Stimulated activated CD4-positive, alpha-beta T cell treated with anti-CD3 and anti-CD28 coated beads, Interleukin-1b, Interleukin-23, amount 100 ng/mL, for 48 hours (primary cell): ENCODE measurements around the gene HAT1.

Experiments
- DNase-seq: peaks from one replicate; pipeline ENCODE4 v3.0.0-alpha.2; 2020

The HAT1 gene

DNA sequence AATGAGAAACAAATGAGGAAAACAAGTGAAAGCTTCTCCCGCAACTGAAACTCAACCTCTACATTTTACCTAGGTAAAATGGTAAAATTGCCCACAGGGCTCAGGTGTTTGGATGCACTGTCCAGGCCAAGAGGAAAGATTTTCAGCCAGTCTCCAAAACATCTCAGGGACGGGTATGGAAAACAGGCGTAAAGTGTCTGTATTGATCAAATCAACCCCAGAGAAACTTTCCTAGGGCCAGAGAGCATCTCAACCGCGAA is 361 bp upstream of the HAT1 start:
- DNase-seq = no peak

DNA sequence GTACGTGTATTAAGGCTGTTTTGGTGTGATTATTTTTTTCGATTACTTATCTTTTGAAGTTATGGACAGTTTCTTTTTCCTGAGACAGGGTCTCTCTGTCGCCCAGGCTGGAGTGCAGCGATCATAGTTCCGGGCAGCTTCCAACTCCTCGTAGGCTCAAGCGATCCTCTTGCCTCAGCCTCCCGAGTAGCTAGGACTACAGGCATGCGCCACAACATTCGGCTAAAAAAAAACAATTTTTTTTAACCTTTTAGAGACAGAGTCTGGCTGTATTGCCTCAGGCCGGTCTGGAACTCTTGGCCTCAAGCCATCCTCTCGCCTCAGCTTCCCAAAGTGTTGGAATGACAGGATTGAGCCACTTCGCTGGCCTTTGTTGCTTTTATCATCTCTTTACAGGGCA is 945 bp downstream of the HAT1 start:
- DNase-seq = no peak

DNA sequence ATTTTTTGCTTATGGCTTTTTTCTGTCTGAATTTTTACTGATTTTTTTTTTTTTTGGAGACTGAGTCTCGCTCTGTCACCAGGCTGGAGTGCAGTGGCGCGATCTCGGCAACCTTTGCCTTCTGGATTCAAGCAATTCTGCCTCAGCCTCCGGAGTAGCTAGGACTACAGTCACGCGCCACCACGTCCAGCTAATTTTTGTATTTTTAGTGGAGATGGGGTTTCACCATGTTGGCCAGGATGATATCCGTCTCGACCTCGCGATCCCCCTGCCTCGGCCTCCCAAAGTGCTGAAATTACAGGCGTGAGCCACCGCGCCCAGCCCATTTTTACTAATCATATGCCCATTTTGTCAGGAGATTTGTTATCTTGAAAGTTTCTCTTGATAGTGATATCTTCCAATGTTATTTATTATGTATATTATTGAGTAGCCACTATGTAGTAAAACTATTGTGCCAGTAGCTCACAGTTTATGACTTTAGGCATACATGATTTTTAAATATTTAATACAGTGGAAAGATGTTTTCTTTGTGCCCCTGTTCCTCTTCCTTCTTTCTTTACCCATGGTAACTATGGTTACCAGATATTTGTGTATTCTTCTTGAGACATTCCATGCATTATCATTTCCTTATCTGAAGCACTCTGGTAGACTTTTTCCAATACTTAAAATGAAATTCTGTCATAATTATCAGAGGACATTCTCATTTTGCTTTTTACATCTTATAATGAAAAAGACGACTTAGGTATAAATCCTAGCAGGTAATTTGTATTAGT is 2.1 kb downstream of the HAT1 start:
- DNase-seq = no peak

DNA sequence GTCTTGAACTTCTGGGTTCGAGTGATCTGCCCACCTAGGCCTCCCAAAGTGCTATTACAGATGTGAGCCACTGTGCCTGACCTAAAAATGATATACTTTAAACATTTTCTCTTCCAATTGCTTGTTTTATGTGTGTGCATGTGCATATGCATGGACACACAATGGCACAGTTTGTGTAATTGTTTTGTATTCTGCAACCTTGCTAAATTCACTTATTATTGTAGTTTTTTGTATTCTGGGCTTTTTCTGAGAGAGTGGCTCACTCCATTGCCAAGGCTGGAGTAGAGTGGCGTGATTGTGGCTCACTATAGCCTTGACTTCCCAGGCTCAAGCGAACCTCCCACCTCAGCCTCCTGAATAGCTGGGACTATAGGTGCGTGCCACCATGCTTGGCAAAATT is 8.1 kb downstream of the HAT1 start:
- DNase-seq = no peak

DNA sequence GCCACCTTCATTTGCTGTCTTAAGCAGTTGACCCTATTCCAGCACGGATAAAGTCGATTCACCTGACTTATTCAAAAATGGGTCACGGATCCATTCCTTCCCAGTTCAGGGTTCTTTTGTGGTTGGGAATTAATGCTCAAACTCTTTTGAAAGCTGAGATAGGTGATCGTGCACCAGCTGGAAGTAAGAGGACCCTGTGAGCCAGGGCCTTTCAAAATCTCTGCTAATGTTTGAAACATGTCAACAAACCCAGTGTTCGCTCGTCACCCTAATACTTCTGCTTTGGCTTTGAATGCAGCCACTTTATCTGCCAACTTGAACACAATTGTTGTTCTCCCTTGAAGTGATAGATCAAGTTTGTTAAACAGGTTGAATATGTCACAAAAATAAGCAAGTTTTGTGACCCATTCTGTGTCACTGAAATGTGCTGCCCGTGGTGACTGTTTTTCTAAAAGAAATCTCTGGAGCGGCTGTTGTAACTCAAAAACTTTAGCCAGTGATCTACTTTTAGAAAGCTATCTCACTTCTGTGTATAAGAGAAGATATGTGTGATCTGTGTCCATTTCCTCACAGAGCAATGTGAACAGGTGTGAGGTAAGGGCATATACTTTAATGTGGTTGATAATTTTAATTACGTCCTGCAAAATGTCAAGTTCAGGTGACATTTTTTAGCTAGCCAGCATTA is 16.9 kb downstream of the HAT1 start:
- no peak for DNase-seq

DNA sequence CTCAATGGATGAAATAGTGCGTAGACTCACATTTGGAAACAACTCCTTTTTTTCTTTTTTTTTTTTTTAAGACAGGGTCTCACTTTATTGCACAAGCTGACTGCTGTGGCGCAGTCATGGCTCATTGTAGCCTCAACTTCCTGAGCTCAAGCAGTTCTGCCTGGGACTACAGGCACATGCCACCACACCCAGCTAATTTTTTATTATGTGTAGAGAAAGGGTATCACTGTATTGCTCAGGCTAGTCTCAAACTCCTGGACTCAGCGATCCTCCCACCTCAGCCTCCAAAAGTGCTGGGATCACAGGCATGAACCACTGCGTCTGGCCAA is 17.4 kb downstream of the HAT1 start:
- DNase-seq = no peak

DNA sequence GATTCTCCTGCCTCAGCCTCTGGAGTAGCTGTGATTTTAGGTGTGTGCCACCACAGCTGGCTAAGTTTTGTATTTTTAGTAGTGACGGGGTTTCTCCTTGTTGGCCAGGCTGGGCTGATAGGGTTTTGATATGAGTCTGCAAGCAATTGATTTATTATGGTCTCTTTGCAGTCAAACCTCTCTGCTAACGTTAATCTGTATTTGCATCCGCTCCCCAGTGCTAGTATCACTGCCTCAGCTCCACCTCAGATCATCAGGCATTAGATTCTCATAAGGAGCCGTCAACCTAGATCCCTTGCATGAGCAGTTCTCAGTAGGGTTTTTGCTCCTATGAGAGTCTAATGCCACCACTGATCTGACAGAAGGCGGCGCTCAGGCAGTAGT is 19.0 kb downstream of the HAT1 start:
- DNase-seq = no peak

DNA sequence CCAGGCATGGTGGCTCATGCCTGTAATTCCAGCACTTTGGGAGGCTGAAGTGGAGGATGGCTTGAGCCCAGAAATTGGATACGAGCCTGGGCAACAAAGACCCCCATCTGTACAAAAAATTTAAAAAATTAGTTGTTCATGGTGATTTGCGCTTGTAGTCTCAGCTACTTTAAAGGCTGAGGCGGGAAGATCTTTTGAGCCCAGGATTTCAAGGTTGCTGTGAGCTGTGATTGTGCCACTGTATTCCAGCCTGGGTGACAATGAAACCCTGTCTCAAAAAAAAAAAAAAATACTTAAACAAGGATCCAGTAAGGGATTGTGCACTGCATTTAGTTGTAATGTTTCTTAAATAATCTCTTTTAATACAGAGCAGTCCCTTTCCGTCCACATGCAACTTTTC is 21.6 kb downstream of the HAT1 start:
- no peak for DNase-seq

DNA sequence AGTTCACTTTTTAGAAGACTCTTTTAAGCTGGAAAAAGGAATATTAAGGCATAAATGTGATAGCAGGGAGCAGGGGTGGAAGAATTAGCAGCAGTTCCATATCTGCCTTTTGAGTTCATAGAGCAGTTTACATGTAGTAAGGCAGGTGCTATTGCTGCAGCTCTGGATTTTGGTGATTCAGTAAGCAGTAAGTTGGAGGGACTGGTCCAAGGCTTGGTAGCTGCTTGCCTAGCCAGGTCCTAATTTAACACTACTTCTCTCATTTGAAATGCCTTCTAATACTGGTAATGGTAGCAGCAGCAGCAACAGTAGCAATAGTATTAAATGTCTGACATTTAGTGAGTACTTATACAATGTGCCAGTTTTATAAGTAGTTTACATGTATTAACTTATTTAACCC is 30.0 kb downstream of the HAT1 start:
- no peak for DNase-seq

DNA sequence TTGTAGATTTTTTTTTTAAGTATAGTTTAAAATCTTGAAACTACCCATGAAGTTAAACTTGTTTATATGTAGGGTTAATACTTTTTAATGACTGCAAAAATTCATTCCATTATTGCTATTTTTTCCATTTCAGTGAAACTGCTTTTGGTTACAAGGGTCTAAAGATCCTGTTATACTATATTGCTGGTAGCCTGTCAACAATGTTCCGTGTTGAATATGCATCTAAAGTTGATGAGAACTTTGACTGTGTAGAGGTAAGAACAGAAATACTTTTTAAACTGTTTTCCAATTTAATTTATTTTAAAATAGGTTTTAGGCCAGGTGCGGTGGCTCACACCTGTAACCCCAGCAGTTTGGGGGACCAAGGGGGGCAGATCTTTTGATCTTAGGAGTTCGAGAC is 30.5 kb downstream of the HAT1 start:
- DNase-seq = no peak

DNA sequence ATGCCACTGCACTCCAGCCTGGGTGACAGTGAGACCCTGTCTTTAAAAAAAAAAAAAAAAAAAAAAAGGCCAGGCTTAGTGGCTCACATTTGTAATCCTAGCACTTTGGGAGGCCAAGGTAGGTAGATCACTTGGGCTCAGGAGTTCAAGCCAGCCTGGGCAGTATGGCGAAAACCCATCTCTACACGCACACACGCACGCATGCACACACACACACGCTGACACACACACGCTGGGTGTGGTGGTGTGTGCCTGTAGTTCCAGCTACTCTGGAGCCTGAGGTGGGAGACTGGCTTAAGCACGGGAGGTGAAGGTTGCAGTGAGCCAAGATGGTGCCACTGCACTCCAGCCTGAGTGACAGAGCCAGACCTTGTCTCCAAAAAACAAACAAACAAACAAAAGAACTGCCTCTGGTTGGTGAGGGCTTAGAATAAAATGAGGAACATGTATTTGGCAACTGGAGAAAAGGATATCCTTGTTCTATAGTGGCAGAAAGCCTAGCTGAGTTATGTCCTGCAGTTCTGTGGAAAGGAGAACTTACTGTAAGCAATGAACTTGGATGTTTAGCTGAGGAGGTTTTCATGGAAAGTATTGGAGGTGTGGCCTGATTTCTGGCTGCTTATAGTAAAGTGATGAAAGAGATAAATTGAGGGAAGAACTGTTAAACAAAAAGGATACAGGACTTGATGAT is 34.0 kb downstream of the HAT1 start:
- DNase-seq = no peak

DNA sequence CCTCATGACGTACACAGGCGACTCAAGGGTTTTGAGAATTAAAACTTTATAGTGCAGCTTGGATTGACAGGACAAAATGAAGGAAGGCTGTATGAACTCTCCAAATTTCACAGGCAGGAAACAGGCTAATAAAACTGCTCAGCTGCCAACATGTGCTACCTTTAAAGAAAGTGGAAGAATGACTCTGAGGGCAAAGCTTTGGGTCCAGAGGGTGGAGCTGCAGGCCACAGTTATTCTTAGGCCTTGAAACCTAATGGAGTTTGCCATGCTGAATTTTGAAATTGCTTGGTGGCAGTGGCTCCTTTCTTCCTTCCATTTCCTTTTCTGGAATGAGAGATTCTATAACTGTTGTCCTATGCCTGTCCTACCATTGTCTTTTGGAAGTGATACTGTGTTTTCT is 34.8 kb downstream of the HAT1 start:
- no peak for DNase-seq

DNA sequence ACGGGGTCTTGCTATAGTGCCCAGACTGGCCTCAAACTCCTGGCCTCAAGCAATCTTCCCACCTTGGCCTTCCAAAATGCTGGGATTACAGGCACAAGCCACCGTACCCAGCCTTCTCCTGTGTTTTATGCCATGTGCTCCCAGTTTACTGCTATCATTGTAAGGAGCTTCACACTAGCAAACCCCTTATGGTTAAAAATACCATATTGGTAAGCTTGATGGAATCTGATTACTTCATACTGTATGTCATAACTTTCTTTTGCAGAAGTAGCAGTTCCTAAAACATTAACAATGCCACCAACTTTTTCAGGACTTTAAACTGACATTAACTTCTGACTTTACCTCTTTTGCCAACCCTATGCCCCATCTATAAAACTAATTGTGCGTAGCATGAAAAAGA is 36.2 kb downstream of the HAT1 start:
- no peak for DNase-seq

DNA sequence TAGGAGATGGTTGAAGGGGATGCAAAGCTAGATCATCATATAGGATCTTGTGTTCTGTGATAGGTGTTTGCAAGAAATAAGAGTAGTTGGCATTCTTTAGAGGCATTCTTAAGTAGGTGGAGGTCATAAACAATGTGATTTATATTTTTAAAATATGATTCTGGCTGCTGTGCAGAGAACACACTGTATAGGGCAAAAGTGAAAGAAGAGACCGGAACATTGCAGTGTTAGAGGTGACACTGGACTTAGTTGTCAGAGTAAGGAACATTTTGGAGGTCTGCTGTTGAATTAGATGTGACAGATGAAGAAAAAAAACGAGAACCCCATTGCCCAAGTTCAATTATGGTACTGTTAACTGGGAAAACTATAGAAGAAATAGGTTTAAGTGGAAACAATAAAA is 37.7 kb downstream of the HAT1 start:
- no peak for DNase-seq

DNA sequence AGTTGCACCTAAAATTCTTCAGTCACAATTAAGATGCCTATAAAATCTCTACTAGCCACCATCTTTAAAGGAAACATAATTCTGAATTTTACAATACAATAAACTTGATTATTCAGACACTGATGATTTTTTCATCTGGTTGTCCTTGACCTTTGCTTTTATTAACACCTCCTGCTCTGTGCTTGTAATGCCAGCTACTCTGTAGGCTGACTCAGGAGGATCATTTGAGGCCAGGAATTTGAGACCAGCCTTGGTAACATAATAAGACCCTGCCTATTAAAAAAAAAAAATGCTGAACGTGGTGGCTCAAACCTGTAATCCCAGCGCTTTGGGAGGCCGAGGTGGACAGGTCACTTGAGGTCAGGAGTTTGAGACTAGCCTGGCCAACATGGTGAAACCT is 38.3 kb downstream of the HAT1 start:
- DNase-seq = no peak

DNA sequence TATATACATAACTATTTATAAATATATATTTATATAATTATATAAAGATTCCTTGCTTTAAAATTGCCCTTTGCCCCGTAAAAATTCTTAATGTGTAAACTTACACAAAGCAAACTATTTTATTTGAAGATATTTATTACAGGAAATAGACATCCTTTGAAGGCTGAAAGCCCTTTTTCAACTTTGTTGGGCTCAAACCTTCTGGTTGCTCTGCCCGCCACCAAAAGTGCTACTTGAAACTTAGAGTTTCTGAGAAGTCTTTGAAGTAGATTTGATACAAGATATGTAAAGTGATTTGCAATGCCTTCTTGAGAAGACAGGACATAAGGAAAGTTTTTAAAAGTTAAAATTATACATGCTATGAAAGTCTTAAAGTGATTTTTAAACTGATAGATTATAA is 40.9 kb downstream of the HAT1 start:
- DNase-seq = no peak

DNA sequence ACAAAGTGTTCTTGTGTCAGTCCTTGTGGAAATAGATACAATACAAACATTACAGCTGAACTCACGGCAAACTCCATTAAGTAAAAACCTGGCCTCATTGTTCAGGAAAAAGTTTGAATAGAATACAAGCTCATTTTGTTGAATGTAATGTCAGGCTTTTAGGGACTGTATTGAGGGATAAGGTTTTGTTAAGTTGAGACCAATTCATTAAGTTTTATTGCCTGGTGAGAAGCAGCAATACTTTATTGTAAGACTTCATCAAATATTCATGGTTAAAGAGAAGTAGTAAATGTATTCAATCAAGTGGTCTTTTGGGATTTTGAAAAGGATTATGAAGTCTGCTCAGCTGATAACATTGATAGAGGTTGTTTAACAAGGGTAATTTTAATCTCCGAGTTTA is 42.0 kb downstream of the HAT1 start:
- no peak for DNase-seq

DNA sequence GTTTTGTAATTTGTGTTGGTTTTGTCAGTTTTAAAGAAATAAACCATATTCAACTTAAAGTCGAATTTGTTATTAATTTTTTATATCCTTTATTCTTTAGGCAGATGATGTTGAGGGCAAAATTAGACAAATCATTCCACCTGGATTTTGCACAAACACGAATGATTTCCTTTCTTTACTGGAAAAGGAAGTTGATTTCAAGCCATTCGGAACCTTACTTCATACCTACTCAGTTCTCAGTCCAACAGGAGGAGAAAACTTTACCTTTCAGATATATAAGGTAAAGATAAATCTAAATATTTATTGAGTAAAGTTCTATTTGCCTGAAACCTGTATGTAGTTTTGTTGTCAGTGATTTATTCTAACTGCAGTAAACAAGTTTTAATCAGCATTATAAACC is 43.0 kb downstream of the HAT1 start:
- no peak for DNase-seq

DNA sequence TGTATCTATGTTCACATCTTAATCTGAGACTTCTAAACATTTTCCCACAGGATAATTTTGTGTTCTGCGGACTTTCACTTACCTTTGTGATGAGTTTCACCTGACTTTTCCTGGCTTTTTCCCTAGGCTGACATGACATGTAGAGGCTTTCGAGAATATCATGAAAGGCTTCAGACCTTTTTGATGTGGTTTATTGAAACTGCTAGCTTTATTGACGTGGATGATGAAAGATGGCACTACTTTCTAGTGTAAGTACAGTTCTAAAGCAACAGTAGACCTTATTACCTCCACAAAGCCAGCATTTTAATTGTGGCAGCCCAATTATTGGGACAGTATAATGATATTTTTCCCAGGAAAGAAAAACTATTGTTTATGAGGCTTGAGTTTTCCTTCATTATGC is 43.4 kb downstream of the HAT1 start:
- no peak for DNase-seq

DNA sequence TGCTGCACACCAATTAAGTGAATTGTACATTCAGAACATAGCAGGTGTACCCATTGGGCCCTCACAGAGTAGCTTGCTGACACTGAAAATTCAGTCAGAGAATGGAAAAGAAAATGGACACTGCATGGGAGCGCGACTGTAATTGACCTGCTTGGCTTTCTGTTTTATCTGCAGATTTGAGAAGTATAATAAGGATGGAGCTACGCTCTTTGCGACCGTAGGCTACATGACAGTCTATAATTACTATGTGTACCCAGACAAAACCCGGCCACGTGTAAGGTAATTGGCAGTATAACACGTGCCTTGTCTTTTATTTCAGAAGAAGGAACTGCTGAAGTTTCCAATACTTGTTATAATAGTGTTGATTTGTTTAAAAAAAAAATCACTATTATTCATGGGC is 44.0 kb downstream of the HAT1 start:
- DNase-seq = no peak

DNA sequence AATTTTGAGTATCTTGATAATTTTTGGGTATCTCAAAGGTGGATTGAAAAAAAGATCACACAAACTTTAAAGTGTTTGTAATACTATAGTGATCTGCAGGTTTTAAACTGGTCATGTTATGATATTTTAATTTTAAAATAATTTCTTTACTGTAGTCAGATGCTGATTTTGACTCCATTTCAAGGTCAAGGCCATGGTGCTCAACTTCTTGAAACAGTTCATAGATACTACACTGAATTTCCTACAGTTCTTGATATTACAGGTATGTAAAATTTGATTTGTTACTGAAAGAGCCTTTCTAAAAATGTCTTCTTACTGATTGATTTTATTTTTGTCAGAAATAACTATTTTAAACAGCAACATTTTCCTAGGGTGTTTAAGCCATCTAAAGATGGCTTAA is 44.4 kb downstream of the HAT1 start:
- no peak for DNase-seq

DNA sequence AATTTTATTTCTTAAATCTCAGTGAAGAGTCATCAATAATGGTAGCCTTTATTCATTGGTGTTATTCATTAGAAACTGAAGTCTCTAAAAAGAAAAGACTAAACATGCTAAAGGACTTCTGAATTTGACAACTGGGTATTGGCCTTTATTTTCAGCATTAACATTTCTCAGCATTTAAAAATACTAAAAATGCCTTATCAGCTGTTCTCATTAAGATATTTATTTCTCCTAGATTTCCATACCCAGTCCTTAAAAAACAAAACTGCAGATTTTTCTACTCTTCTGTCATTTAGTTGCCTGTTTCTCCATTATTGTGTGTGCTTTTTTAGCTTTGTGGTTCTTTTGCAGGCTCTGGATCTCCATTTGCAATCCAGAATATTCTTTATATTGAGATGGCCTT is 46.2 kb downstream of the HAT1 start:
- DNase-seq = no peak

DNA sequence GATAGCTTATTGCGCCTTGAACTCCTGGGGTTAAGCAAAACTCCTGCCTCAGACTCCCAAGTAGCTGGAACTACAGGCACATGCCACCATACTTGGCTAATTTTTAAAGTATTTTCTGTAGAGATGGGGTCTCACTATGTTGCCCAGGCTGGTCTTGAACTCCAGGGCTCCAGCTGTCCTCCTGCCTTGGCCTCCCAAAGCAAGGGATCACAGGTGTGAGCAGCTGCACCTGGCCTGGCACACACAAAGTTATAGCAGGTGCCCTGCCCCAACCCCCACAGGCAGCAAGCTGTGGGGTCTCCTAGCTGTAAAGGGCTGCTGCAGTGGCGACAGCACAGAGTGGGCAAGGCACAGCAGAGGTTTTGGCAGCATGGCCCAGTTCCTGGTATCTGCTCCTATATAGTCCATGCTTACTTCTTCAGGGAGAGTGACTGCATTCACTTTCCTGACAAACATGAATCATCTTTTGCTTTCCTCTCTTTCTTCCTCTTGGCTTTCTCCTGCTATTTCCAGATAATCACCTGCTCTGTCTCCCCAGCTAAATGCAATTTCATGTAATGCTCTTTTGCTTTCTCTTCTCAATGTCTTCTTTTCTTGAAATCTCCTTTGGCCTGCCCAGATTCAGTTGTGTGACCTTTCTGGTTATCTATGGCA is 50.2 kb downstream of the HAT1 start:
- DNase-seq = no peak

DNA sequence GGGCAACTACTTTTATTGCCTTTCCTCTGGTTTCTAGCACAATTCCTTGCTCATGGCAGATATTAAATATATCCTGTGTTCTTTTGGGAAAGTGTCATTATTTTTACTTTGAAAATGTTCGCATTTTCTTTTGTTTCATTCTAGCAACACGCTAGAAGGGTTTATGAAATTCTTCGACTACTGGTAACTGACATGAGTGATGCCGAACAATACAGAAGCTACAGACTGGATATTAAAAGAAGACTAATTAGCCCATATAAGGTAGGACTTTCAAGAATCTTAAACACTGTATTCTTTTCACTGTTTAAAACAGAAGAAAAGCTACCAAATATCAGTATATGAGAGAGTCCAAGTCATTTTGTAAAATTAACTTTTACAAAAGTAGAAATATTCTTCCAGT is 56.8 kb downstream of the HAT1 start:
- no peak for DNase-seq
